ENCODE data around the gene PAQR6.
A peak's percentile ranks its signal among the peaks of the same experiment; 100 is the strongest.

The PAQR6 gene

DNA sequence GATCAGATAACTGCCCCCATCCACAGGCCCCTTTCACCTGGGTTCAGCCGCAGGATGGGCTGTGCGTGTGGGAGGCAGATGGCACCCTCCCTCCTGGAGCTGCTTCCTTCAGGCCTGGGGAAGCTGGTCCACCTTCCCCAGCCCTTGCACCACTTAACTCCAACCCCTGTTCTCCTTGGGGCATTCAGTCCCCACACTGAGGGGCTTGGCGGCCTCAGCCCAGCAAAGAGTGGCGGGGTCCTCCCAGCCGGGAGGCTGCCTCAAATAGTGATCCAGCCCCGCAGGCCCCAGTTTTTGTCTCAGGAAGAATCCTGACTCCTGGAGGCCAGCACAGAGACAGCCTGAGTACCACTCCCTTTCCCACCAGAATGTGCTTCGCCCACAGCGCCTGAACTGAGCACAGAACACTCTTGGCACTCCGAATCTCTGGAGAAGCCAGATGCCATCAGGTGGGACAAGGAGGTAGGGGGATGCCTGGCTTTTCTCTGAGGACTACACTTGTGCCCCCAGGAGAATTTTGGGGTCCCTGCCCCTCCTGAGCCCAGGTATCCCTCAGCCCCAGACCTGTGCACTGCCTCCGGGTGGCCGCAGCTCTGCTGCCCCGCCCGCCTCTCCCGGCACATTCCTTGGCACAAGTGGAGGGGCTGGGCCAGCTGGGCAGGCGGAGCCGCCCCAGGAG, 936 bp downstream of the PAQR6 start:
- ATAC-seq (no peak), DNase-seq (ENCODE audit: low spot score in 2 of 2) (no peak)
- Mint-ChIP-seq H3K9me3 (no peaks in the 10 kb centered on the region), H3K27ac (peak overlapping the region; percentile 94), H3K36me3 (peaks cover 67% of the 10 kb centered on the region), H3K4me1 (peaks cover 29% of the 10 kb centered on the region), H3K4me3 (peak overlapping the region; percentile 77)

DNA sequence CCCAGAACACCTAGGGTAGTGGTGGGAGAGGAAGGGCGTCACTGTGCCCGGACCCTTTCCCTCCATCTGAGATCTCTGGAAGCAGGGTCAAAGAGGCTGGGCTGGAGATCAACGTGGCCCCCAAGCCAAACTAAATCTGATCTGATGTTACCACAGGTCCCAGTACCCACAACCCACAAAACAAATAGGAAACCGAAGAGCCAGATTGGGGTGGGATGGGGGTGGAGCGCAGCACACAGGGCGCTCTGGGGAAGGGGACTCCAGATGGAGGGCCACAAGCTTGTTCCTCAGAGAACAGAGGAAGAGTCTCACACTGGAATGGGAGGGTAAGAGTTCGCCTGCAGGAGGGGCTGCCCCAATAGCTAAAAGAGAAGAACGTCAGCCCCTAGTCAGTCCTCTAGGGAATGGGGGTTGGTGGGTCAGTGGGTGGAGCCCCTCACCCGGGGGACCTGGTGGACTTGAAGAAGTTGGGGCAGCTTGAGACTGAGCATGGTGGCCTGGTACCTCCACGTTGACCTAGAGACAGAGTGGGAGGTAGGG, 1.5 kb downstream of the PAQR6 start:
- Mint-ChIP-seq H3K36me3 (peaks cover 63% of the 10 kb centered on the region), H3K9me3 (no peaks in the 10 kb centered on the region), H3K4me3 (peak overlapping the region; percentile 77), H3K27ac (peak overlapping the region; percentile 94), H3K4me1 (peaks cover 33% of the 10 kb centered on the region)
- no peak for DNase-seq (ENCODE audit: low spot score in 2 of 2)
- ATAC-seq = no peak

DNA sequence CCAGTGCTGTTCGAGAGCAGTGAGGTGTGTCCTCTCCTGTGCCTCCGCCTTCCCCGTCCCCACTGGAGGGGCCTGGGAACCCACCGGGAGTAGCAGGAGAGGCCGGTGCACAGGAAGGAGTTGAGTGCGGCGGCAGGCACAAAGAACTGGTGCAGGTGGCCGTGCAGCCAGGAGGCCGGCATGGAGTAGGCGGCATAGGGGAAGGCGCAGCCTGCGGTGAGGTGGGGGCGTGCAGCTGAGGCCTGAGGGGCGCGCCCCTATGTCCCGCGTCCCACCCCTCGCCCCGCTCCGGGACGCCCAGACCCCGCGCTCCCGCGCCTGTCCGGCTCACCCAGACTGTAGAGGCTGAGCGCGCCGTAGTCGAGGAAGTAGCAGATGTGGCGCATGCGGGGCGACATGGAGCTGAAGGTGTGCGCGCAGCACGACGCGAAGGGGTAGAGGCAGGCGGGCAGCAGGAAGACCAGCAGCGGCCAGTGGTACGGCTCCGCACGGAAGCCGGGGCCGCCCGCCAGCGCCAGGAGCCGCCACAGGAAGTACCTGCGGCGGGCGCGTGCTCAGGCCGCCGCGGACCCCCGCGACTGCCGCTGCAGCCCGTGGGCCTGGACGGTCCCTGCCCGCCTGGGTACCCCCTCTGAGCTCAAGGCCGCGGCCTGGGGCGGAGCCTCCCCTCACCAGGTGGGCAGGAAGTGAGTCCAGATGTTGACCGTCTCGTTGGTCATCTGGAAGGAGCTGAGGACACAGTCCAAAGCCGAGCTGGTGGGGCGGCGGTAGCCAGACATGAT, 2.2 kb downstream of the PAQR6 start:
- peaks cover 37% of the 10 kb centered on the region for H3K4me1 Mint-ChIP-seq
- H3K36me3 Mint-ChIP-seq = peaks cover 58% of the 10 kb centered on the region
- ATAC-seq (peak; percentile 69), DNase-seq (ENCODE audit: low spot score in 2 of 2) (peak in 1 of 2 donors; percentile 72)
- no peaks in the 10 kb centered on the region for H3K9me3 Mint-ChIP-seq
- peak overlapping the region; percentile 77 for H3K4me3 Mint-ChIP-seq
- H3K27ac Mint-ChIP-seq = peak overlapping the region; percentile 94

DNA sequence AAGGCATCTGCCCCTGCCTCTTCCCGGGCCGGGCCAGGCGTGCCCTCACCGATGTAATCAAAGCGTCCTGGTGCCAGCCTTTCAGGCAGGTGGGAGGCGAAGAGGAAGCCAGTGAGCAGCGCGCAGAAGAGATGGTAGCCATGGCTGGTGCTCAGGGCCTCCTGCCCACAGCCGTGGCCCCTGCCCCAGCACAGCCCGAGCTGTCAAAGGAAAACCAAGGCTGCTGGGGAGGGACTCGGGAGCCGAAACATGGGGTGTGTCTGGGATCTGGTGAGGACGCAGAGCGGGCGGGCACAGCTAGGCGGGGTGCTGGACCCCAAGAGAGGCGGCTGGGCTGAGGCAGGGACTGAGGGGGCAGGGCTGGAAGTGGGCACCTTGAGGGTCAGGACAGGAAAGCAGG, 3.1 kb downstream of the PAQR6 start:
- Mint-ChIP-seq H3K36me3 (peaks cover 58% of the 10 kb centered on the region), H3K27ac (peak overlapping the region; percentile 94), H3K9me3 (no peaks in the 10 kb centered on the region), H3K4me3 (peak overlapping the region; percentile 77), H3K4me1 (peaks cover 37% of the 10 kb centered on the region)
- ATAC-seq = no peak
- DNase-seq (ENCODE audit: low spot score in 2 of 2) = no peak

DNA sequence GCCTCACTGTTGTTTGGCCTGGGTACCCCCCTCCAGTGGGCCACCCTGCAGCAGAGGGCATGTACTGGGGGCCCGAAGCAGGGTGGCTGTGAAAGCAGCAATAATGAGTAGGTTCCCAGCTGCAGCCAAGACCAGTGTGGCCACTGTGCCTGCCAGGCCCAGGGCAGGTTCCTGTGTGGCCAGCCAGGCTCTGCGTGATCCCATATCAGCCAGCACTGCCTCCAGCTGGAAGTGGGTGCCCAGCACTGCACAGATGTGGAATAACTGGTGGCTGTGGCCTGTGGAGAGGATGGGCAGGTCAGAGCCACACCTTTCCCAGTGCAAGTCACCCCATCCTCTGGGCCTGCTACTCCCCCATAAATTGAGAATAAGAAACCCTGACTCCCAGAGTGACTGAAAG, 3.7 kb downstream of the PAQR6 start:
- no peak for ATAC-seq
- no peak for DNase-seq (ENCODE audit: low spot score in 2 of 2)
- H3K36me3 Mint-ChIP-seq = peaks cover 59% of the 10 kb centered on the region
- peak overlapping the region; percentile 77 for H3K4me3 Mint-ChIP-seq
- peak overlapping the region; percentile 94 for H3K27ac Mint-ChIP-seq
- H3K9me3 Mint-ChIP-seq = no peaks in the 10 kb centered on the region
- H3K4me1 Mint-ChIP-seq = peaks cover 37% of the 10 kb centered on the region

DNA sequence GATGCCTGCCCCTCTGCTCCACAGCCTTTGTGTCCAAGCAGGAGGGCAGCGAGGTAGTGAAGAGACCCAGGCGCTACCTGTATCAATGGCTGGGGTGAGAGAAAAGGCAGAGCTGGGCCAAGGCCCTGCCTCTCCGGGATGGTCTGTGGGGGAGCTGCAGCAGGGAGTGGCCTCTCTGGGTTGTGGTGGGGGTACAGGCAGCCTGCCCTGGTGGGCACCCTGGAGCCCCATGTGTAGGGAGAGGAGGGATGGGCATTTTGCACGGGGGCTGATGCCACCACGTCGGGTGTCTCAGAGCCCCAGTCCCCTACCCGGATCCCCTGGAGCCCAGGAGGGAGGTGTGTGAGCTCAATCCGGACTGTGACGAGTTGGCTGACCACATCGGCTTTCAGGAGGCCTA, 5.1 kb downstream of the PAQR6 start:
- Mint-ChIP-seq H3K36me3 (peaks cover 73% of the 10 kb centered on the region), H3K27ac (peak overlapping the region; percentile 26), H3K4me1 (peaks cover 37% of the 10 kb centered on the region), H3K4me3 (no peak overlapping the region), H3K9me3 (no peaks in the 10 kb centered on the region)
- DNase-seq (ENCODE audit: low spot score in 2 of 2) = no peak
- ATAC-seq = no peak

DNA sequence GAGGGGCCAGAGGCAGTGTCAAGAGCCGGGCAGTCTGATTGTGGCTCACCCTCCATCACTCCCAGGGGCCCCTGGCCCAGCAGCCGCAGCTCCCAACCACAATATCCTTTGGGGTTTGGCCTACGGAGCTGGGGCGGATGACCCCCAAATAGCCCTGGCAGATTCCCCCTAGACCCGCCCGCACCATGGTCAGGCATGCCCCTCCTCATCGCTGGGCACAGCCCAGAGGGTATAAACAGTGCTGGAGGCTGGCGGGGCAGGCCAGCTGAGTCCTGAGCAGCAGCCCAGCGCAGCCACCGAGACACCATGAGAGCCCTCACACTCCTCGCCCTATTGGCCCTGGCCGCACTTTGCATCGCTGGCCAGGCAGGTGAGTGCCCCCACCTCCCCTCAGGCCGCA, 5.9 kb downstream of the PAQR6 start, which contains the start of gene BGLAP:
Gene BGLAP (plus strand): TSS at position 259 of the 400 bp plus-strand sequence. CDS start 48 bp downstream, at position 307.
- Mint-ChIP-seq H3K27ac (peak within 1 kb of the TSS; percentile 26), H3K9me3 (no peaks in the 10 kb centered on the region), H3K4me1 (peaks cover 33% of the 10 kb centered on the region), H3K4me3 (no peak within 1 kb of the TSS), H3K36me3 (peaks cover 81% of the 10 kb centered on the region)
- DNase-seq (ENCODE audit: low spot score in 2 of 2) (no peak), ATAC-seq (no peak)

DNA sequence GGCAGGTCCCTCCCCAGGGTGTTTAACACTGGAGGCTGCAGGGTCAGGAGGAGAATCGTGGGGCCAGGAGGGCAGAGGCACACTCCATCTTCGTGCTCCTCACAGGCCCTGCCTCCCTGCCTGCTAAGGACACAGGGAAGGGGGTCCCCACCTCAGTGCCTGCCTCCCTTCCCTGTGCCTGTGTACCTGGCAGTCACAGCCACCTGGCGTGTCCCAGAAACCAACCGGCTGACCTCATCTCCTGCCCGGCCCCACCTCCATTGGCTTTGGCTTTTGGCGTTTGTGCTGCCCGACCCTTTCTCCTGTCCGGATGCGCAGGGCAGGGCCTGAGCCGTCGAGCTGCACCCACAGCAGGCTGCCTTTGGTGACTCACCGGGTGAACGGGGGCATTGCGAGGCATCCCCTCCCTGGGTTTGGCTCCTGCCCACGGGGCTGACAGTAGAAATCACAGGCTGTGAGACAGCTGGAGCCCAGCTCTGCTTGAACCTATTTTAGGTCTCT, 6.5 kb downstream of the PAQR6 start:
- no peak for ATAC-seq
- Mint-ChIP-seq H3K36me3 (peaks cover 81% of the 10 kb centered on the region), H3K4me3 (no peak overlapping the region), H3K9me3 (no peaks in the 10 kb centered on the region), H3K27ac (no peak overlapping the region), H3K4me1 (peaks cover 32% of the 10 kb centered on the region)
- no peak for DNase-seq (ENCODE audit: low spot score in 2 of 2)

DNA sequence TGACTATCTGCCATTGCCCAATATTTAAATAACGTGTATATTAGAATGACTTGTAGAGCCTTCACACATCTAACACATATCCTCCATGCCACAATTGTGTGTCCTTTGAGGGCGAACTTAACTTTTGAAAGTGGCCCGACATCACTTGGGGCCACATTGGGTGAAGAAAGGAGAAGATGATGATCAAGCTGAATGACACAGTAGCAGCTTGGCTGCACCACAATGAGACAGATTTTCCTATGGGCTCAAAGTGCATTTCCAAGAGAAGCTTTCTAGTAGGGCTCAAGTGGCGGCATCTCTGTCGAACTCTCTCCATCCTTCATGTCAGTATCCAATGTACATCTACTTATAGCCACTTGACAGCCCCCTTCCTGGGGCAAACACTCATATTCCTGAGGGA, 9.6 kb downstream of the PAQR6 start:
- Mint-ChIP-seq H3K9me3 (no peaks in the 10 kb centered on the region), H3K4me1 (peaks cover 8% of the 10 kb centered on the region)

DNA sequence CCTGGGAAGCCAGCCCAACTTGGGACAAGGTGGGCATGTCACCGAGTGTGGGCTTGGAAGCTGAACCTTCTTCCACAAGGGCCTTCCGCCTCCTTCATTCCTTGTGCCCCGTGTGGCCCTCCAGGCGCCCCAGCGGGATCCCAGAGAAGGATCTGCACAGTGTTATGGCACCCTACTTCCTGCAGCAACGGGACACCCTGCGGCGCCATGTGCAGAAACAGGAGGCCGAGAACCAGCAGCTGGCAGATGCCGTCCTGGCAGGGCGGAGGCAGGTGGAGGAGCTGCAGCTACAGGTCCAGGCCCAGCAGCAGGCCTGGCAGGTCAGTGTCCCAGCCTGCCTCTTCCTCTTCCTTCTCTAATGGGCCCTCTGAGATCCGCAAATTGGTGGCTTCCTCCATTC, 11.7 kb downstream of the PAQR6 start:
- DNase-seq (ENCODE audit: low spot score in 2 of 2) (no peak), ATAC-seq (no peak)
- peaks cover 3% of the 10 kb centered on the region for H3K4me1 Mint-ChIP-seq
- no peaks in the 10 kb centered on the region for H3K9me3 Mint-ChIP-seq
- peaks cover 97% of the 10 kb centered on the region for H3K36me3 Mint-ChIP-seq
- H3K4me3 Mint-ChIP-seq = no peak overlapping the region
- H3K27ac Mint-ChIP-seq = no peak overlapping the region

More for the DNA sequence above, 9.6 kb downstream of the PAQR6 start:
- H3K36me3 Mint-ChIP-seq = peaks cover 86% of the 10 kb centered on the region
- ATAC-seq = no peak
- DNase-seq (ENCODE audit: low spot score in 2 of 2) = no peak
- H3K4me3 Mint-ChIP-seq = no peak overlapping the region
- H3K27ac Mint-ChIP-seq = no peak overlapping the region

DNA sequence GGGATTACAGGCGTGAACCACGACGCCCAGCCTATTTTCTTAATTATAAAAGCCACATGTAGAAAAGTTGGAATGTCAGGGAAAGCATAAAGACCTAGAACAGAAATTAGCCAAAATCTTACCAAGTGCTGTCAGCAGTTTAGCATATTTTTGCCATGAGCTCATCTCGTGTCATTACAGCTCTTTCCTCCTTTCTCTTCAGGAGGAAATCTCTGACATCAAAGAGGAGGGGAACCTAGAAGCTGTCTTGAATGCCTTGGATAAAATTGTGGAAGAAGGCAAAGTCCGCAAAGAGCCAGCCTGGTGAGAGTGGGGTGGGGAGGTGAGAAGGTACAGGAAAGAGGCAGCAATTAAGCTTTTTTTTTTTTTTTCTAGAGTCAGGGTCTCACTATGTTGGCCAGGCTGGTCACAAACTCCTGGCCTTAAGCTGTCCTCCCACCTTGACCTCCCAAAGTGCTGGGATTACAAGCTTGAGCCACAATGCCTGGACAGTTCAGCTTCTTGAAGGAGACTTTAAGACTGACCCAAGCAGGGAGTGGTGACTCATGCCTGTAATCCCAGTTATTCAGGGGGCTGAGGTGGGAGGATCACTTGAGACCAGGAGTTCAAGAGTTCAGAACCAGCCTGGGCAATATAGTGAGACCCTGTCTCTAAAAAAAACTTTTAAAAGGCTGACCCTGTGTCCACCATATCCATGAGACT, 14.3 kb downstream of the PAQR6 start:
- H3K27ac Mint-ChIP-seq = no peak overlapping the region
- peaks cover 100% of the 10 kb centered on the region for H3K36me3 Mint-ChIP-seq
- peaks cover 2% of the 10 kb centered on the region for H3K4me1 Mint-ChIP-seq
- ATAC-seq (no peak), DNase-seq (ENCODE audit: low spot score in 2 of 2) (no peak)
- H3K4me3 Mint-ChIP-seq = no peak overlapping the region
- no peaks in the 10 kb centered on the region for H3K9me3 Mint-ChIP-seq

DNA sequence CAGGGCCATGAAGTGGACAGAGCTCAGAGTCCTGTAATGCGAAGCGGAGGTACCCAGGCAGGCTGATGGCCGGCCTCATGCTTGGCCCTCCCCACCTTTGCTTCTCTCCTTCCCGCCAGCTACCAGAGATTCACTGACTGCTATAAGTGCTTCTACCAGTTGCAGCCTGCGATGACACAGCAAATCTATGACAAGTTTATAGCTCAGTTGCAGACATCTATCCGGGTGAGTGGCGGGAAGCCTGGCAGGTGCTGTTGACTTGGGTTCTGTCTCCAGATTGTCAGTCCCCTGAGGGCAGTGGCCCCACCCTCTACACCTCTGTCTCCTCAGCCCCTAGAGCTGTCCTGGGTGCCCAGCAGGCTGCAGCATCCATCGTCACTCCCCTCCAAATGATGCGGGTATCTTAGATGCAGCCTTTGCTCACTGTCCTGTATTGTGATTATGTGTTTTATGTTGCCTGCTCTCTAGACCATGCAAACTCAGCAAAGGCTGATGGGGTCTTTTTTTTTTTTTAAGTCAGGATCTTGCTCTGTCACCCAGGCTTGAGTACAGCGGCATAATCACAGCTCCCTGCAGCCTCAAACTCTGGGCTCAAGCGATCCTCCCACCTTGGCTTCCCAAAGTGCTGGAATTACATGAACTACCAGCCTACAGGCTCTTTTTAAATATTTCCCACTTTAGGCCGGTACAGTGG, 15.5 kb downstream of the PAQR6 start:
- peaks cover 100% of the 10 kb centered on the region for H3K36me3 Mint-ChIP-seq

DNA sequence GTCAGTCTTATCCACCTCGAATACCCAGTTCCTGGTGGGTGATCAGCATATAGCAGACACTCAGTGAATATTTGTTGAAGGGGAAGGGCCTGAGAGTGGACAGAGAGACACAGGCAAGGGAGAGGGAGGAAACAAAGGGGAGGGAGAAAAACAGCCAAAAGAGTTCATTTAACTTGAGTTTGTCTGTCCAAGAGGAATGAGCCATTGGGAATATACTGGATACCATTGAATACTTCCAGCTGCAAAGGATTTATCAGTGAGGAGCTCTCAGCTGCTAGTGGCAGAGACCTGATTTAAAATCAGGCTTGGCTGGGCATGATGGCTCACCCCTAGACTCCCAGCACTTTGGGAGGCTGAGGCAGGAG, 17.4 kb downstream of the PAQR6 start:
- Mint-ChIP-seq H3K27ac (no peak overlapping the region), H3K4me3 (no peak overlapping the region), H3K4me1 (peaks cover 18% of the 10 kb centered on the region), H3K9me3 (no peaks in the 10 kb centered on the region), H3K36me3 (peaks cover 100% of the 10 kb centered on the region)
- DNase-seq (ENCODE audit: low spot score in 2 of 2) = no peak
- ATAC-seq = no peak

More for the DNA sequence above, 15.5 kb downstream of the PAQR6 start:
- no peak for DNase-seq (ENCODE audit: low spot score in 2 of 2)
- Mint-ChIP-seq H3K4me1 (peaks cover 8% of the 10 kb centered on the region), H3K4me3 (no peak overlapping the region), H3K27ac (no peak overlapping the region), H3K9me3 (no peaks in the 10 kb centered on the region)
- no peak for ATAC-seq

DNA sequence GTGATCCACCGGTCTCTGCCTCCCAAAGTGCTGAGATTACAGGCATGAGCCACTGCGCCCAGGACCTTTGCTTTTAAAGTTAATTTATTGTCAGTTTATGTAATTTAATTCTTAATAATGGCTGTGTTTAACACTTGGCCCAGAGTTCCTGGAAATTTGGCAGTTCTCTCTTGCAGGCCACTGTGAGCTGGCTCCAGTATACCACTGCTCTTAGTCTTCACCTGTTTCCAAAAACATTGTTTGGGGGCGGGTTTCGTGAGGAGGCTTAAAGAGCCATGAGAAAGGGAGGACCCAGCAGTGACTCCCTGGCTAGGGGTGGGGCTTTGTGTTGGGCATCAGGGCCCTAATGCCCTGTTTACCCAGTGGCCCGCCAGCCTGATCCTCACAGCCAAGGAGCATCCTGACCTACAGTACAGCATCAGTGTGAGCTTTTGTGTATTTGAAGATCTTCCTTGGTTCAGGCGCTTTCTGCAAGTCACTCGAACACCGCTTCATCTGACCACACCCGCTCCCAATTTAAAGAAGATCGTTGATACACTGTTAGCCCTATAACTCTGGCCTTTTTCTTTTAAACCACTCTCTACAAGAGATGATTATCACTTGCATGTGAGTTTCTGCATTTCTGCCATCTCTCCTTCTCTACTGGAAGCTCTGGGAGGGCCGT, 17.9 kb downstream of the PAQR6 start:
- H3K27ac Mint-ChIP-seq = no peak overlapping the region
- H3K4me1 Mint-ChIP-seq = peaks cover 23% of the 10 kb centered on the region
- ATAC-seq (no peak), DNase-seq (ENCODE audit: low spot score in 2 of 2) (no peak)
- peaks cover 100% of the 10 kb centered on the region for H3K36me3 Mint-ChIP-seq
- H3K9me3 Mint-ChIP-seq = no peaks in the 10 kb centered on the region
- H3K4me3 Mint-ChIP-seq = no peak overlapping the region

Data from stimulated activated effector memory CD8-positive, alpha-beta T cell treated with anti-CD3 and anti-CD28 coated beads, Interleukin-12 subunit alpha, Interleukin-12 subunit beta, amount 100 ng/mL, for 72 hours (primary cell).